ENCODE measurements around the gene TRPM2.

GRCh38 chr21:44324106-44324853 lies 29.1 kb upstream of the TRPM2 start:
- TF ChIP-seq EZH2 (IDR thresholded peaks at IDR 0.05; ENCODE audit: low read length, missing control alignments) (no peak), CTCF (conservative IDR thresholded peaks at IDR 0.05 in 1 of 2, IDR thresholded peaks at IDR 0.05 in 1 of 2; ENCODE audit: low read depth in 1 of 2, low read length in 2 of 2) (no peak)
